HG03196 (cell line): ENCODE data around the gene FBXL17.

Source experiments
- ATAC-seq: cut with Tn5 transposase; IDR thresholded peaks from one replicate; pipeline ENCODE4 v1.9.1; 2021; ENCODE audit not compliant: unreplicated experiment

Gene FBXL17

DNA sequence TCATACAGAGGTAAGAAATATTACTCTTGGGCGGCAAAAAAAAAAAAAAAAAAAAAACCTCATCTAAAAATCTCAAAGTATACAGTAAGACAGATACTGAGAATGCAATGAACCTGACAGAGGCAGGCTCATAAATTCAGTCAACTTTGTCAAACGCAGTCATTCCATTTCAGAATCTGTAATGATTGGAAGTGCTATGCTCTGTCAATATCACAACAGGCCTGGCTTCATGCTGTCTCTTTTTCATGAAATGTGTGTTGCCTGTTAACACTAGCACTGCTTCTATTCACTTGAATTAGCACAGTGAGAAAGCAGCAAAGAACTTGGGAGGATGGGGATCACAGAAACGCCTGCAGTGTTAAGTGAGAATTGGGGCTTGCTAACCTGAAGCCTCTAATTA lies 510.9 kb downstream of the FBXL17 start:
- no peak for ATAC-seq

DNA sequence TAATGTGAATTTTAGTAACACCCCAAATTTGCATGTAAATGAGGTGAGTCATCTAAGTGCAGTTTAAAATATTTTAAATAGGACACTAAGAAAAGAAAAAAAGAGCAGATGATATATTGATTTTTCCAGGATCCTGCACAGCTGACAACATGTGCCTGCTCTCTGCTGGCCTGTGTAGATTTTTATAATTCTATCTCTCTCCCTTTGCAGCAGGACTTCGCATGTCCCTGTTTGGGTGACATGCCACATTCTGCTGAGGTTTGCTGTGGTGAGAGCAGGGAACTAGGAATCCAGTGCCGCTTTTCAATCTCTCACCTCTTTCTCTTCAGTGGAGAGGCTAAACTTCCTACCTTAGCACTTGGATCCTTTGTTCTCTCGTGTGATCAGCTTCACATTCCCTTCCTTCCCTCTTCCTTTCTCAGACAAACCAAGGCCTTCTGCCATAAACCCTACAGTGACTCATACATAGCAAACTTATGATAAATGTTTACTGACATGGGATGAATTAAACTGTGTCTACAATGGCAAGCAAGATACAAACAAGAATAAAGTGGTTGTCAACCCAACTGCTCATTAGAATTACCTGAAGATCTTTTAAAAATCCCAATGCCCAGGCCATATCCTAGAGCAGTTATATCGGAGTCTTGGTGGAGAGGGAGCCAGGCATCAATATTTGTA lies 512.3 kb downstream of the FBXL17 start:
- ATAC-seq = no peak

DNA sequence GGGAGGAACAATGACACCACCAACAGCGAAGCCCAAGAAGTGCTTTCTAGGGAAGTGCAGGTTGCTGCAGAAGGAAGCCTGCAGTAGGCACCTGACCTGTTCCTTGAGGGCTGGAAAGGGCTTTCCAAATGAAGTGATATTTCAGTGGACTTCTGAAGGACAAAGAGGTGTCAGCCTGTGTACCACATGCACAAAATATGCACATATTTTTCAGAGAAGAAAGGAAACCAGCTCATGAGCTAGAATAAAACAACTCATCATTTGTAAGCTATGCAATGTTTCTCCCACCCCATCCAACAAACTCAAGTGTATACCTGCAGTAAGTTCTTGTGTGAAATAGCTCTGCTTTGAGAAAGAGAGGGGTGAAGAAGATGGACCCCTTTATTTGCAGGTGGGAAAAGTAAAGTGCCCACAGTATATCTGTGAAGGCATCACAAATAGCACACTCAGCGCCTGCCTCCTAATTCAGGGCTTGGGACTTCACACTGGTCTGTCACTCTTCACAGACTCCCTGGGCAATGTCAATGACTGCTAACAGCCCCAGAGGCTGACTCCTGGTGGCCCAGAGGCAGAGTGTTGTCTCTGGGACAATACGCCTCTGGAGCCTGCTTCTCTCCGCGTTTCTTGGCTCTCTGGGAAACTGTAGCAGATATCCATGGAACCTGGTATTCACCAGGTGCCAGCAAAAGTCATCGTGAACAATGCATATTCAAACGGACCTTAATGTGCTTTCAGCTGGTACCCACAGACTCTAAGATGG lies 513.1 kb downstream of the FBXL17 start:
- no peak for ATAC-seq

DNA sequence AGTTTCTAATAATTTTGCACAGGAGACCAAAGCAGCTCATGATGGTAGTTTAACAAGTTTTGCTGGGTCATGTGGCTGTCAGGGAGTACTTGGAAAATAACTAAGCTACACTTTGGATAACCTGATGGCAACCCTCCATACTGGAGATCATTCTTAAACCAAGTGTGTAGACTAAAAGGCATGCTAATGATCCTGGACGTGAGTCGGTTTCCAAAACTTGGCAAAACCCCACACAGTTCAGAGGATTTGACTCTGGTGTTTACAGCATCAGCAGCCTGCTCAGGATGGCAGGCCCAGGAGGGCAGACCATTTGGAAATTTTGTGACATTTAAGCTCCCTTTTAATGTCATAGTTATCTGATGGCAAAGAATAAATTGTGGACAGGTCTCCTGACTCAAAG lies 514.6 kb downstream of the FBXL17 start:
- no peak for ATAC-seq

DNA sequence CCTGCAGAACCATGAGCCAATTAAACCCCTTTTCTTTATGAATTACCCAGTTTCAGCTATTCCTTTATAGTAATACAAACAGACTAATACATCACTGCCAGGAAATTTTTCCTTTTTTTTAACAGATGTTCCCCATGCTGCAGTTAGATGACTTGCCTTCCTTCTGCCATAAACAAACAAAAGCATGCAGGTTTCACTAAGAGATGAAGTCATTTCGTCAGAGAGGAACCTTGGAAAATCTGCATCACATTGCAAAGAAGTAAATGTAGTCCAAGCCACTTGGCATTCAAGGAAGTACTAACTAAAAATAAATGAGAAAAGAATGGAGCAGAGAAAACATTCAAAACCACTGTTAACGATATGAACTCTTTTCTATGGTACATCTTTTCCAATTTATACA lies 517.1 kb downstream of the FBXL17 start:
- ATAC-seq = no peak

DNA sequence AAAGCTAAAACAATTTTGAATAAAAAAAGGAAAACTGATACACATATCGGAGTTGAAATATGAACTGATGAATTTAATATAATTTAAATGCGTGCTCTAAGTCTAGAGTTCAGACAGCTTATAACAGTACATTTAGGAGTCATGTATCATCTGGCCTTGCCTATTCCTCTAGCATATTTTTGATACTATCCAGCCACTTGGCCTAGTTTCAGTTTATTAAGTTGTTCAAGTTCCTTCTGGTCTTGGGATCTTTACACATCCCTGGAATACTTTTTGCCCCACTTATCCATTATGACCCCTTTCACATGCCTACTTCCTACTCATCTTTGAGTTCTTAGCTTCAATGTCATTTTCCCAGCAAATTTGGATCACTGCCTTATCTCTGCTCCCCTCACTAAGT lies 518.8 kb downstream of the FBXL17 start:
- no peak for ATAC-seq

DNA sequence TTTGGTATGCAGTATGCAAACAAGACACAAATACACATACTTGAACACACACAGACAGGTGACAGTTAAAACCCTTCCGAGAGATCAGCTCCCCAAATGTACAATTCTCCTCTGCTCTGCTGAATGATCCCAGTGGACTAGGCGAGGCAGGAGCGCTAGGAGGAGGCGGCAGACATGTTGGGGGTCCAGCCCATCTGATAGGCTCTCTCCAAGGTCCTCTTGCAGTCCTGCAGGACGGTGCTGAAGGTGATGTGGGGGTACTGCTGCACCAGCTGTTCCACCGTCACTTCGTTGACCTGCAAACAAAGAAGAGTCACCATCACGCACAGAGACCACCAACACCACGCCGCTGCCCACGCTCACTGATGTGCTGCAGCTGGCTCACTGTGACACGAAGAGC lies 520.3 kb downstream of the FBXL17 start:
- ATAC-seq = no peak

DNA sequence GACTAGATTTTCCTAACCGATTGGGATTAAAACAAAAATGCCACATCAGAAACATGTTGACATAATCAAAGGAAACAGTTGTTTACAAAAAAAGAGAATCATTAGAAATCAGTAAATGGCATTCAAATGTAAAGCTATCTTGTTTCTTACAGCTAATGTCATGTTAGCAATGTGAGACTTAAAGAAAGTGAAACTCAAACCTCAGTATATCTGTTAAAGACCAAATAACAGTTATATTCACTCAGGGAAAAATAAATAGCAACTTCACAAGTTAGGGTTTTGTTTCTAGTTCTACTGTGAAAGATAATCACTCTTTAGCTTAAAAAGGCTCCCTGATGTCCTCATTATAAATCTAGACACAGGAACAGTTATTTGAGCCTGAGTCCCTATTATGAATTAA lies 521.9 kb downstream of the FBXL17 start:
- no peak for ATAC-seq

DNA sequence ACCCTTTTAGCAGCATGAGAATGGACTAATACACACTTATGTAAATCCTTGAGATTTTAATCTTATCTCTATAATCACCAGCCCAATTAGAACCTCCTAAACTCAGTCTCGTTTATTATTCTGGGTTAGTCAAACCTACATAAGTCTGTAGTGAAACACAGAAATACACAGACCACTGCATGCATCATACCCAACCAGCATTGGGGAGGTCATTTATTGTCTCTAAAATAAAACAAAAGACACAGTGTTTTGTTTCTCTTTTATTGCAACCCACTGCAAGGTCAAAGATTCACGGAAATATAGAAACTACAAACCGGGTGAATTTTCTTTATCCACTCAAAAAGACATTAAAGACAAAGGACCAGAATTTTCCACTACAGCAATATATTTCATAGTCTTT lies 523.1 kb downstream of the FBXL17 start:
- no peak for ATAC-seq

DNA sequence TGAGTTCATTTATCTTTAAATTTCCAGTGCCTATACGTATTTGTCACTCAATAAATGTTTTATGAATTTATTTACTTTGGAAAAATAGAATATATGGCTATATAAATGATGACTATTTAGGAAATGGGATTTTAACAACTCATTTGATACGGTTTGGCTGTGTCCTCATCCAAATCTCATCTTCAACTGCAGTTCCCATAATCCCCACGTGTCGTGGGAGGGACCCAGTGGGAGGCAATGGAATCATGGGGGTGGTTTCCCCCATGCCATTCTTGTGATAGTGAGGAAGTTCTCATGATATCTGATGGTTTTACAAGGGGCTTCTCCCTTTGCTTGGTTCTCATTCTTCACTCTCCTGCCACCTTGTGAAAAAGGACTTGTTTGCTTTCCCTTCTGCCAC lies 523.6 kb downstream of the FBXL17 start:
- ATAC-seq = no peak

DNA sequence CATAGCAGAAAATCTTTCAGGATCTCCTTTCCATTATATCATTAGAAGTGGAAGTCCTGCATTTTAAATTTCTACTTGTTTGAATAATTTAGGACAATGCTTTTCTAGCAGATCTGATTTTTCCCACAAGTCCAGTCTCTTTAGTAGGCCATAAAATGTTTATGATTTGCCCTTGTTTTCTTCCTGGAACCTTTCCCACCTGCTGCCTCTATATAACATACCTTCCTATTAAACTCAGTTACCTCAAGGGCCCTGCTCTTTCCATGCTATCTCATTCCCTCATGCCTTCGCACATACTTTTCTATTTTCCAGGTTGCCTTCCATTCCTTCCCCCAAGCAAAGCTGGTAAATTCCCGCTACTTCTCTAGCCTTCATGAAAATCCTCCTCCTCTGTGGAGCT lies 524.1 kb downstream of the FBXL17 start:
- ATAC-seq = no peak

DNA sequence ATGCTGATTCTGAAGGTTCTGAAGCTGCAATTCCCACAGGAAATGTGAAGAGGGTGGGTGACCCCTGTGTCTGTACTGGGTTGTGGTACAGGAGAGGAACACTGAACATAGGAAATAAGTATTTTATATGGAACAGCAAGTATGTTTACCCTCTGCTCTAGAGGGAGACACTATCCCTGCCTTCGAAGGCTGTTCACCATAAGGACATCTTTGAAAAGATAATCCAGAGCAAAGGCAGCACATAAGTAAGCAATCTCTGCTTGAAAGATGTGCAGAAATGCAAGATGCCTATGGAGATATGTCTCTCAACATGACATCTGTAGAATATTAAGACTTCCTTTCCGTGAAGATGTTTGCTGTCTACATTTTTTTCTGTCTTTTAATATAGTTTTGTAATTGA lies 526.7 kb downstream of the FBXL17 start:
- ATAC-seq = no peak

DNA sequence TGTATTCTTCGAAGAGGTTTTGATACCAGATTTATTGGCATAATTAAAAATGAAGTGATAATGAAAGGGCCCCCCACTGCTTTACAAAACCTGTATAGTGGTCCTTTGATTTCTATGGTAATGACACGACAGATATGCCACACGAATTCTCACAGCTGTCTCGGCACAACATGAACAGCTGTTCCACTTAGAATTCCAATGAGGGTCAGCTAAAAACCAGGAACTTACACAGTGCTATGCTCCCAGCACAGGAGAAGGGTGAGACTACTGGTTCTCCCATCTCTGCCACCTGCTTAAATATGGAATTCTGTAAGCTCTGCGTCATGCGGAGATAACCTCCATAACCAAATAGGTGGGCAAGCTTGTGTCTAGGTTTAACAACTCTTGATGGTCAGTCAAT lies 528.2 kb downstream of the FBXL17 start:
- ATAC-seq = no peak

DNA sequence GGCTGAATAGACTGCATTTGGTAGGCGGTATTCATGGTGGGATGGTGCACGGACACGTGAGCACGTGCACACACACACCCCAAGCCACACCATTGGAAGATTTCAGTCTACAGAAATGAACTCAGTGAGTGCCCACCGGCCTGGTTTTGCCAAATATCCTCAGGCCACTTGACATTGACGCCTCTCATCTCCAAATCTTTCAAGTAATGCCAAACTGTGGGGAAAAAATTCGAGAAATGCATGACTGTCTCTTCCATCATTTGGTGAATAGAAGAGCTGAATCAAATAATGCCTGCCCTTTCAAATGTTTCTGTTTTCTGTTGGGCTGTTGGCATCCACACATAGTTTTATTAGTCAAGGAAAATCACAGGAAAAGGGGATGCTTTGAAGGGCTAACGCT lies 528.9 kb downstream of the FBXL17 start:
- no peak for ATAC-seq

DNA sequence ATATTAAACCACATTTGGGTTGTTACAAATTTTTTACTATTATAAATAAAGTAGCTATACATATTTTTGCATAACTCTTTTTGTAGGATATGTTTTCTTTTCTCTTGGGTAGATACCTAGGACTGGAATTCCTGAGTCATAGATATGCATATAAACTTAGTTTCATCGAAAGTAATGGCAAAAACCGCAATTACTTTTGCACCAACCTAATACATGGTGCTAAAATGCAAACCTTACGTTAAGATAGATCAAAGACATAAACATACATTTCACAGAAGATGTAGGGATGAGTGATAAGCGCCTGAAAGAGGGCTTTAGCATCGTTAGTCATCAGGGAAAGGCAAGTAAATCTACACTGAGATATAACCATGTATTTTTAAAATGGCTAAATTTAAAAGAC lies 532.8 kb downstream of the FBXL17 start:
- ATAC-seq = no peak

DNA sequence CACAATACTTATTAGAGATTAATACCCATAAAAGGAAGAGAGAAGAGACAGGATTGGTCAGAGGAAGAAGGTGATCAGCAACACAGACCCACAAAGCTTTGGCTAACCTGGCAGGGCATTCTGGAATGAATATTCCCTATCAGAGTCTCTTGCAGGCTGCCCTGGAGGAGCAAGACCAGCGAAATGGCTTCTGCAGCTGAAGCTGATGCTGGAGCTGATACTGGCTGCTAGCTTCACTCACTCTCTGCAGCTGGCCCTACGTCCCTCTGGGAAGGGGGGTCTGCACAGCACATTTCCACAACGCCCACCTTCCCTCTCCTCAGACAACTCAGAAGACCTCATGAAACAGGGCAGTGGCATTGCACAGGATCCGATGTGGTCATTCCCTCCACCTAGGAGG lies 541.3 kb downstream of the FBXL17 start:
- ATAC-seq = no peak

DNA sequence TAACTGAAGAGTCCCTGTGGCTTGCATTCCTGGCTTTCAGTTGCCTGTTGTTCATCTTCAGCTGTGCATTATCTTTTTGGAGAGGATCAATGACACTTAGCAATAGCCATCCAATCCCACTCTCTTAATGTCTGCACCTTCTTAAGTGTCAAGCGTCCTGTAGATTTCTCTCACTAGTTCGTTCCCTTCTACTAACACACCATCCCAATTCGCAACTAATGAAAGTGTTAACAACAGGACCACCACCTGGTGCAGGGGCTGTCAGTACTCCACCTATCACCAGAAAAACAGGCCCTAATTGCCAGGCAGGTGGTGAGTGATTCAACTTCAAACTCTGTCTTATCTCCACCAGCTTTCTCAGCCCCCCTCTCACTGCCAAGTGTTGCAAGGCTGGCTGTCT lies 541.7 kb downstream of the FBXL17 start:
- no peak for ATAC-seq

DNA sequence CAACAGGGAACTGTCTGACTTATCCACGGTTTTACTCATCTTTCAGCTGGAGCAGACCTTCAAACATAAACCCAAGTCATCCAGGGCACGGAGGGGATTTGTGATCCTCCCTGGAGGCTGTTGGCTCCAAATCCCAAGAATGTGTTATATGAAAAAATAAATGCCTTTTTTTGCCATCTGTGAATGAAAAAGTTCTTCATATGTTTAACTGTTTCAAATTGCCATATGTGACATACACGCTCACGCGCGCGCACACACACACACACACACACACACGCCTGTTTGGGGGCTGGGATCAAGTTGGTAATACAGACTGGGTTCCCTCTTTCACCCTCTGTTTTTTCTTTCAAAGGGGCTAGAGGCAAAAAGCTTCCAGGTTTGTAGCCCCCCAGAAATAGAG lies 546.8 kb downstream of the FBXL17 start:
- ATAC-seq = no peak

DNA sequence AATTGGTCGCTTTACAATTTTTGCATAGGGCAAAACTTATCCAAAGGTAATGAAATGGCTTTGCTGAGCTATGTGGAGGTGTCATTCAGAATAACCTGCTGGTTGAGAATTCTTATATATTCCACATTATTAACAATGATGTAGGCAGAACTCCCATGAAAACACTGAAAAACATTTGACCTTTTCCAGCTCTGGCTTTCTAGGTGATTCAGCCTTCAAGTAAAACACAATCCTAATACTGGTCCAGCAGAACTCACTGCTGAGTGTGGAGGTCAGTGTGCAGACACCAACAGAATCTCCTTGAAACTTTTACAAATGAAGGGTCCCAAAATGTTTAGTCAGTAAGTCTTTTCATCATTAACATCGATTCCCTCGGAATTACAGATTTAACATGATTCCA lies 549.2 kb downstream of the FBXL17 start:
- no peak for ATAC-seq

DNA sequence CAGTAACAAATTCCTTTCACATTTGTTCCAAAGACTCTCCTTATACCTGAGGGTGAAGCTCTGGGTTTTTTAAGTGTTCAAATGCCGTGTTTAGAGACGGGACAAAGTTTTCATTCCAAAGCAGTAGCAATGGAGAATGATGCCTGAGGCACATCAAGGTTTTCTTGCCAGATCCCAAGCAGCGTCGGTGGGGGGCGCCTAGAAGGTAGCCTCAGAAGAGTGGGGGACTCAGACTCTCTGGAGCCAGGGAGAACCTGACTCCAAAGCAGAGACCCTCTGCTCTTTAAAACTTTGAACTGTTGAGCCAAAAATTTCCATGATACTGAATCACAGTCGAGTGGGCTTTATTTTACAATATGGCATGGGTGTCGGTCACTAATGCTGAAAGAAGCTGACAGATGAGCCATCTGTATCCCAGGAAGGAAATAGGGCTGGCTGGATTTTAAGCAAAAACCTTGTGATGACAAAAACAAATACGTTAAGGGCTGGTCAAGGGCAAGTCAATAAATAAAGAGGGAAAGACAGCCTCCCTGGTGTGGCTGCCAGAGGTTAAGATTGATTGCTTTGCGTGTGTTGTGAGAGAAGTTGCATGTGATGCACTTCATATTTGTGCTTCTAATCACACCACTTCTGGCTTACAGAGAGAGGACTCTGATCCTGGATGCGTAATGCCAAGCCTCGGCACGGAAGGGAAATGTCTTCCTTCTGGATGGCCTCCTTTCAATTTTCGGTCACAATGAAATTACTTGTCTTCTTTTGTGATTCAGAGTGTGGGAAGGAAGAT lies 550.1 kb downstream of the FBXL17 start:
- no peak for ATAC-seq

DNA sequence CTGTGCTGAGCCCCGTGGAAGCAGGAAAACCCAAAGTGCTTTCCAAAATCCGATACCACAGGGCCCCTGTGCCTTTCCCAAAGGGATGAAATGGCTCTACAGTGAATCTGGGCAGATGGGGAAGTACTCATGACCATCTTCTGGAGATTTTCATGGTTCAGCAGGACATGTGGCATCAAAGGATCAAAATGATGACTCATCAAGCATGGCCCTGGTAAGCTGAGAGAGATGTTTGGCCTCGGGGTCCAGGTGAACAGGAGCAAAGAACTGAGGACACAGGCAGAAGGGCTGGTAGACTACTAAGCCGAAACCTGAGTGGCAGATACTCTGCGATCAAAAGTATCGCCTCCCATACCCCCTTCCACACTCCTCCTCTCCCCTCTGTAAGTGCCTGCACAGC lies 551.1 kb downstream of the FBXL17 start:
- no peak for ATAC-seq
